ENCODE measurements around the gene ETV3L. TPM values are rescaled to one million over a fixed set of nuclear protein-coding genes. Genes with fewer than 3 reads are reported as not detected.

Gene ETV3L
- polyA plus RNA-seq, 1 experiment: not detected

GRCh38 chr1:157096881-157097280, 2.7 kb downstream of the ETV3L start:
- ChIA-PET CTCF (interaction anchor here (5.7 kb wide), 1 partner anchor 59 kb away, joined by 37 read pairs; no protein-coding TSS in a partner anchor), POLR2A (interaction anchor here (0.6 kb wide), 1 partner anchor 23 kb away, joined by 5 read pairs; no protein-coding TSS in a partner anchor)
- no peak overlapping the region for H3K4me3 ChIP-seq (ENCODE audit: low read depth, low read length)
- TF ChIP-seq, protein P1, sequence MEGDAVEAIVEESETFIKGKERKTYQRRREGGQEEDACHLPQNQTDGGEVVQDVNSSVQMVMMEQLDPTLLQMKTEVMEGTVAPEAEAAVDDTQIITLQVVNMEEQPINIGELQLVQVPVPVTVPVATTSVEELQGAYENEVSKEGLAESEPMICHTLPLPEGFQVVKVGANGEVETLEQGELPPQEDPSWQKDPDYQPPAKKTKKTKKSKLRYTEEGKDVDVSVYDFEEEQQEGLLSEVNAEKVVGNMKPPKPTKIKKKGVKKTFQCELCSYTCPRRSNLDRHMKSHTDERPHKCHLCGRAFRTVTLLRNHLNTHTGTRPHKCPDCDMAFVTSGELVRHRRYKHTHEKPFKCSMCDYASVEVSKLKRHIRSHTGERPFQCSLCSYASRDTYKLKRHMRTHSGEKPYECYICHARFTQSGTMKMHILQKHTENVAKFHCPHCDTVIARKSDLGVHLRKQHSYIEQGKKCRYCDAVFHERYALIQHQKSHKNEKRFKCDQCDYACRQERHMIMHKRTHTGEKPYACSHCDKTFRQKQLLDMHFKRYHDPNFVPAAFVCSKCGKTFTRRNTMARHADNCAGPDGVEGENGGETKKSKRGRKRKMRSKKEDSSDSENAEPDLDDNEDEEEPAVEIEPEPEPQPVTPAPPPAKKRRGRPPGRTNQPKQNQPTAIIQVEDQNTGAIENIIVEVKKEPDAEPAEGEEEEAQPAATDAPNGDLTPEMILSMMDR (IDR thresholded peaks at IDR 0.05; ENCODE audit: insufficient read depth, low read depth, low read length): no peak
- no peaks in the 10 kb centered on the region for H3K36me3 ChIP-seq (ENCODE audit: control insufficient read depth, insufficient read depth, low read length)
- DNase-seq (ENCODE audit: low read depth): no peak
- no peaks in the 10 kb centered on the region; the same call in 1 of the 2 replicates for H3K27me3 ChIP-seq (ENCODE audit: control insufficient read depth, insufficient read depth, low read length)

DNA sequence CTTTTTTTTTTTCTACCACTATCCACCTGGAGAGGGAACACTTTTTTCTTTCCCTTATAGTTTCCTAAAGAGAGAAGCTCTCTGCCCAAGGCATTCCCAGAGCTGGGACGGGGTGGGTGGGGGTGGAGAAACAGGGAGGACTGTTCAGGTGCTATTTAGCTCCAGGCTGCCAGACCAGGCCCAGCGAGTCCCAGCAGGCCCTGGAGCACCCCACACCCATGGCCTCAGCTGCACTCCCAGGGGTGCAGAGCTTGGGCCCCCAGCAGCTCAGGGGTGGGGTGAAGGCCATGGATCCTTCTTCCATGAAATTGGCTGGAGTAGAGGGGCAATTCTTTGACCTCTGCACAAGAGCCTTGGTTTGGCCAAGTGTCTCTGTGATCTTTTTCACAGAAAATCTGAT, 4.1 kb downstream of the ETV3L start:
- Histone ChIP-seq H3K36me3 (ENCODE audit: control insufficient read depth, insufficient read depth, low read length) (no peaks in the 10 kb centered on the region), H3K4me3 (ENCODE audit: low read depth, low read length) (no peak overlapping the region), H3K27me3 (ENCODE audit: control insufficient read depth, insufficient read depth, low read length) (peaks cover 1% of the 10 kb centered on the region; the same call in 1 of the 2 replicates)
- DNase-seq (ENCODE audit: low read depth): no peak
- TF ChIP-seq, protein P1 (IDR thresholded peaks at IDR 0.05; ENCODE audit: insufficient read depth, low read depth, low read length): no peak
- CTCF ChIA-PET: interaction anchor here (1.1 to 5.7 kb wide), 2 partner anchors 57 to 60 kb away, joined by 4 to 37 read pairs; no protein-coding TSS in a partner anchor
- POLR2A ChIA-PET: interaction anchor here (0.7 kb wide), 1 partner anchor 54 kb away, joined by 5 read pairs; no protein-coding TSS in a partner anchor

- DNase-seq (ENCODE audit: low read depth): no peak
- Histone ChIP-seq H3K4me3 (ENCODE audit: low read depth, low read length) (no peak overlapping the region), H3K36me3 (ENCODE audit: control insufficient read depth, insufficient read depth, low read length) (no peaks in the 10 kb centered on the region), H3K27me3 (ENCODE audit: control insufficient read depth, insufficient read depth, low read length) (peaks cover 1% of the 10 kb centered on the region; the same call in 1 of the 2 replicates)
- POLR2A ChIA-PET: interaction anchor here (0.7 kb wide), 1 partner anchor 55 kb away, joined by 5 read pairs; no protein-coding TSS in a partner anchor
- CTCF ChIA-PET: interaction anchor here (1.1 to 5.7 kb wide), 2 partner anchors 58 to 61 kb away, joined by 4 to 37 read pairs; no protein-coding TSS in a partner anchor
- TF ChIP-seq, protein P1 (IDR thresholded peaks at IDR 0.05; ENCODE audit: insufficient read depth, low read depth, low read length): no peak
These were observed 4.5 kb downstream of the ETV3L start for GRCh38 chr1:157095091-157095490.

DNA sequence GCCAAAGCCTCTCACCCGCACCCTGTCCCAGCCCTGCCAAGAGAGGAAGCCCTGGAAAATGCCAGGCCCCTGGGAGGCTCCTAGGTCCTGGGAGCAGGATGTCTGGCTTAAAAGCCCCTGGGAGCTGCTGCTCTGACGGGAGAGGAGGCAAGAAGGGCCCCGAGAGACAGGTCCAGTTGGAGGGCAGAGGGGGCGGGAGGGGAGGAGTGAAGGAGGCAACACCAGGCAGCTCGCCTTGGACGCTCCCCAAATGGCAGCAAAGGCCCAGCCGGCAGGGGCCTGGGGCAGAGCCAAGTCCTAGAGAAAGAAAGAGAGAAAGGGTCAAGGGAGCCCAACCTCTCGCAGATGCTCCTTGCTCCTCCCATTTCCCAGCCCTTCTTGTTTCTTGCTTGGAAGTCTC, 6.8 kb downstream of the ETV3L start:
- POLR2A ChIA-PET: no interaction called here
- TF ChIP-seq, protein P1 (IDR thresholded peaks at IDR 0.05; ENCODE audit: insufficient read depth, low read depth, low read length): no peak
- Histone ChIP-seq H3K27me3 (ENCODE audit: control insufficient read depth, insufficient read depth, low read length) (peaks cover 1% of the 10 kb centered on the region; the same call in 1 of the 2 replicates), H3K36me3 (ENCODE audit: control insufficient read depth, insufficient read depth, low read length) (no peaks in the 10 kb centered on the region), H3K4me3 (ENCODE audit: low read depth, low read length) (no peak overlapping the region)
- no peak for DNase-seq (ENCODE audit: low read depth)
- CTCF ChIA-PET: interaction anchor here (1.4 to 5.7 kb wide), 2 partner anchors 35 to 63 kb away, joined by 3 to 37 read pairs; no protein-coding TSS in a partner anchor

DNA sequence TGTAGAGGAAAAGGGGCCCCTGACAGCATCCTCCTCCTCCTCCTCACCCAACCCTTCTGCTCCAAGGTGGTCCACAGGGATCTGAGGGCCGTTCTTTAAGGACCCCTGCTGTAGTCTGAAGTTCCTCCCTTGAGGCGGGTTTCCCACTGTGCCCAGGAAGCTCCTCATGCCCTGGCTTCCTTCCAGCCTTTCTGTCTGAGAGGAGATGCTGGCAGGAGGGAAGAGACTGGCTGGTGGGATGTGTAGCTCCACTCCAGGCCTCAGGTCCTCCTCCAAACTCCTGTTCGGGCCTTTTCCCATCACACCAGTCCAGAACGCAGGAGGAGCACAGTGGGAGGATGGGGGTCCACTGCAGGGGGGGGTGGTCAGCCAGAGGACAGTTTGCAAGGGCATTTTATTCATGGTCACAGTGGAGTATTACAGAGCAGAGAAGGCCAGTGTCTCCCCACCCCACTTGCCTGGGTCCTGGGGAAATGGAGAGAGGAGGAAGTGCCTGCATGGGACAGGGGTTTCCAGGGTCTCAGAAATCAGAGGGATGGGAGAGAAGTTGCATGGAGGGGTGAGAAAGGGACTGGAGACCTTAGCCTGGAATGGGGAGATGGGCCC, 7.8 kb downstream of the ETV3L start:
- Histone ChIP-seq H3K36me3 (ENCODE audit: control insufficient read depth, insufficient read depth, low read length) (no peaks in the 10 kb centered on the region), H3K4me3 (ENCODE audit: low read depth, low read length) (no peak overlapping the region), H3K27me3 (ENCODE audit: control insufficient read depth, insufficient read depth, low read length) (peaks cover 1% of the 10 kb centered on the region; the same call in 1 of the 2 replicates)
- ChIA-PET CTCF (interaction anchor here (1.2 to 6.4 kb wide), 5 partner anchors 10 to 63 kb away, joined by 9 to 243 read pairs (median 12); no protein-coding TSS in a partner anchor), POLR2A (no interaction called here)
- TF ChIP-seq, protein P1 (IDR thresholded peaks at IDR 0.05; ENCODE audit: insufficient read depth, low read depth, low read length): no peak
- DNase-seq (ENCODE audit: low read depth): no peak
